Kidney epithelial cell (primary cell): ENCODE data around the gene SFMBT1. TPM values are rescaled to one million over a fixed set of nuclear protein-coding genes. Genes with fewer than 3 reads are reported as not detected.

Source experiments
- DNase-seq: peaks from one replicate; pipeline ENCODE4 v3.0.0-alpha.2; 2010; ENCODE audit warnings: low read depth
- H3K27me3 ChIP-seq: 2 replicates; pipeline ENCODE4 v1.6.0; 2011; ENCODE audit warnings: low read length; ENCODE audit not compliant: control insufficient read depth, insufficient read depth
- H3K36me3 ChIP-seq: 2 replicates; pipeline ENCODE4 v1.5.1; 2011; ENCODE audit warnings: low read length; ENCODE audit not compliant: control insufficient read depth, insufficient read depth
- H3K4me3 ChIP-seq: 2 replicates; pipeline ENCODE4 v1.5.1; 2011; ENCODE audit warnings: low read depth, mild to moderate bottlenecking, control low read depth, low read length
- CTCF ChIP-seq: IDR thresholded peaks from 2 replicates; pipeline ENCODE4 v1.5.1; 2011; ENCODE audit warnings: mild to moderate bottlenecking, moderate library complexity, low read length, control low read depth, inconsistent platforms; ENCODE audit not compliant: insufficient read depth, poor library complexity, severe bottlenecking
- total RNA-seq: library from RNA; depleted of rRNA; stranded (reverse); fragments of >200 nt; gene quantifications from 2 replicates; pipeline ENCODE4 v1.2.3, GENCODE V29; 2015

The SFMBT1 gene
- total RNA-seq, 1 donor from 2014 or later: 15.6 TPM

- Histone ChIP-seq H3K4me3 (no peak overlapping the region), H3K36me3 (no peaks in the 10 kb centered on the region), H3K27me3 (no peaks in the 10 kb centered on the region)
- TF ChIP-seq CTCF: no peak
- DNase-seq: no peak
Measured at GRCh38 chr3:52986938-52987337, 58.9 kb downstream of the SFMBT1 start.

- TF ChIP-seq CTCF: no peak
- no peak for DNase-seq
- H3K27me3 ChIP-seq: no peaks in the 10 kb centered on the region
- H3K36me3 ChIP-seq: no peaks in the 10 kb centered on the region
- no peak overlapping the region for H3K4me3 ChIP-seq
Measured at GRCh38 chr3:52986049-52986448, 59.8 kb downstream of the SFMBT1 start.

GRCh38 chr3:52983828-52984227, 62.0 kb downstream of the SFMBT1 start:
- Histone ChIP-seq H3K27me3 (no peaks in the 10 kb centered on the region), H3K36me3 (no peaks in the 10 kb centered on the region), H3K4me3 (no peak overlapping the region)
- no peak for TF ChIP-seq CTCF
- no peak for DNase-seq

GRCh38 chr3:52983336-52983807, 62.5 kb downstream of the SFMBT1 start:
- DNase-seq: no peak
- no peaks in the 10 kb centered on the region for H3K27me3 ChIP-seq
- no peak overlapping the region for H3K4me3 ChIP-seq
- no peak for TF ChIP-seq CTCF
- H3K36me3 ChIP-seq: no peaks in the 10 kb centered on the region

- H3K36me3 ChIP-seq: no peaks in the 10 kb centered on the region
- no peaks in the 10 kb centered on the region for H3K27me3 ChIP-seq
- DNase-seq: no peak
- H3K4me3 ChIP-seq: no peak overlapping the region
- no peak for TF ChIP-seq CTCF
Measured at GRCh38 chr3:52982839-52983238, 63.0 kb downstream of the SFMBT1 start.

GRCh38 chr3:52979190-52979983, 66.5 kb downstream of the SFMBT1 start:
- no peaks in the 10 kb centered on the region for H3K27me3 ChIP-seq
- H3K36me3 ChIP-seq: no peaks in the 10 kb centered on the region
- no peak for DNase-seq
- no peak for TF ChIP-seq CTCF
- no peak overlapping the region for H3K4me3 ChIP-seq
